GM23338 (cell line): ENCODE data around the gene WDR44.

Experiments used
- CREB1 ChIP-seq: fragments of 250-450 bp; sonication (Bioruptor Pico); IDR thresholded peaks from 2 replicates; pipeline ENCODE4 v1.5.0; 2020; ENCODE audit warnings: low read depth, mild to moderate bottlenecking, moderate library complexity
- CTCF ChIP-seq, 2 experiments: fragments of 200-600 bp in 1 of 2; sonication (generic) in 1 of 2; conservative IDR thresholded peaks; 2 replicates each; pipeline versions ENCODE4 v1.5.1 to v1.6.1; 2016 to 2017; ENCODE audit warnings: antibody characterized with exemption in 2 of 2, low read depth in 2 of 2, mild to moderate bottlenecking in 2 of 2, moderate library complexity in 1 of 2
- ETS1 ChIP-seq: IDR thresholded peaks from 2 replicates; pipeline ENCODE4 v1.6.1; 2016; ENCODE audit warnings: antibody characterized with exemption
- EZH2 ChIP-seq: fragments of 200-600 bp; sonication (generic); IDR thresholded peaks from one replicate; pipeline ENCODE4 v1.8.0; 2017; ENCODE audit warnings: antibody characterized with exemption, mild to moderate bottlenecking, low read depth; ENCODE audit not compliant: unreplicated experiment
- EZH2phosphoT487 ChIP-seq: fragments of 200-600 bp; sonication (generic); IDR thresholded peaks from one replicate; pipeline ENCODE4 v1.8.1; 2018; ENCODE audit warnings: antibody characterized with exemption; ENCODE audit not compliant: unreplicated experiment
- JUNB ChIP-seq: IDR thresholded peaks from one replicate; pipeline ENCODE4 v1.6.1; 2016; ENCODE audit warnings: antibody characterized with exemption; ENCODE audit not compliant: unreplicated experiment
- POLR2AphosphoS5 ChIP-seq: IDR thresholded peaks from 2 replicates; pipeline ENCODE4 v1.6.1; 2016; ENCODE audit warnings: antibody characterized with exemption, low read depth
- ZNF114 ChIP-seq: fragments of 250-450 bp; sonication (Bioruptor Pico); IDR thresholded peaks from 2 replicates; pipeline ENCODE4 v1.5.0; 2020; ENCODE audit warnings: mild to moderate bottlenecking, moderate library complexity

- TF ChIP-seq CTCF (conservative IDR thresholded peaks at IDR 0.05; ENCODE audit: low read depth in 2 of 2) = no peak
- no peak for TF ChIP-seq EZH2
- no peak for TF ChIP-seq POLR2AphosphoS5
- TF ChIP-seq JUNB = no peak
- no peak for TF ChIP-seq ZNF114 (CRISPR knock-in tag)
- TF ChIP-seq ETS1 = no peak
- TF ChIP-seq EZH2phosphoT487 = no peak
- TF ChIP-seq CREB1 (CRISPR knock-in tag) = no peak
Observed at GRCh38 chrX:118347131-118347530, 1.2 kb downstream of the WDR44 start.
